ENCODE results near the gene CAPZA1. TPM values are rescaled to one million over a fixed set of nuclear protein-coding genes. Genes with fewer than 3 reads are reported as not detected.

The CAPZA1 gene
- polyA plus RNA-seq, 1 of the 3 experiments (the other 2 are of a cell fraction) = 50.8 TPM

- no peak for DNase-seq
- CTCF ChIA-PET = interaction anchor here (1.4 to 11.8 kb wide), 12 partner anchors 8 to 359 kb away, joined by 3 to 754 read pairs (median 28); partner anchors contain the start of genes LRIG2 and MOV10
- Histone ChIP-seq H3K9me2 (no peaks in the 10 kb centered on the region), H3K27ac (ENCODE audit: low read depth in 2 of 2, low read length in 1 of 2) (no peak overlapping the region), H3K9ac (peak overlapping the region; percentile 22; the same call in 1 of the 2 replicates), H3K4me2 (peak overlapping the region; percentile 96), H3K36me3 (replicated peaks in 1 of 2; ENCODE audit: control insufficient read depth in 1 of 2, insufficient read depth in 2 of 2, low read length in 1 of 2) (no peaks in the 10 kb centered on the region), H2AFZ (ENCODE audit: low read depth) (peak overlapping the region; percentile 93; the same call in 1 of the 2 replicates), H3K79me2 (ENCODE audit: insufficient read depth) (no peaks in the 10 kb centered on the region), H3K4me1 (ENCODE audit: control insufficient read depth in 1 of 2, insufficient read depth in 2 of 2, low read depth in 1 of 2, low read length in 1 of 2) (peaks cover 0 to 20% of the 10 kb centered on the region in 2 experiments; a peak in 1 of 4 replicates), H3K9me3 (no peaks in the 10 kb centered on the region), H4K20me1 (ENCODE audit: insufficient read depth) (no peaks in the 10 kb centered on the region), H3K27me3 (ENCODE audit: insufficient read depth) (no peaks in the 10 kb centered on the region), H3K4me3 (ENCODE audit: low read depth in 2 of 2, low read length in 1 of 2) (peak overlapping the region; percentile 72 to 83), H3F3A (replicated peaks; ENCODE audit: insufficient read depth) (peaks cover 9% of the 10 kb centered on the region)
- POLR2A ChIA-PET = no interaction called here
- TF ChIP-seq IRF3 (IDR thresholded peaks at IDR 0.05; ENCODE audit: low read depth, low read length) (no peak), EZH2phosphoT487 (IDR thresholded peaks at IDR 0.05; ENCODE audit: borderline replicate concordance, low read depth) (no peak), RCOR1 (IDR thresholded peaks at IDR 0.05; ENCODE audit: low read length) (no peak), POLR2AphosphoS5 (IDR thresholded peaks at IDR 0.05; ENCODE audit: low read depth, low read length) (no peak), YY1 (IDR thresholded peaks at IDR 0.05; ENCODE audit: low read depth) (no peak), MXI1 (IDR thresholded peaks at IDR 0.05; ENCODE audit: low read depth, low read length) (no peak), USF1 (IDR thresholded peaks at IDR 0.05; ENCODE audit: borderline replicate concordance, low read depth) (no peak), TAF1 (IDR thresholded peaks at IDR 0.05; ENCODE audit: borderline replicate concordance, low read depth, low read length) (no peak), REST (IDR thresholded peaks at IDR 0.05; ENCODE audit: low read depth, low read length) (no peak)
- WGBS (ENCODE audit: low lambda C conversion rate) = 85% methylated on average over 9 of the region's 14 CpGs
These were observed 94.1 kb downstream of the CAPZA1 start for GRCh38 chr1:112713466-112714312.

Measured in SK-N-SH (cell line).